HG03378 (cell line): ENCODE results near the gene ARPC5.
"Not testable (repeated sequence)": the region's sequence is repeated elsewhere in the genome, so short reads cannot be mapped to it uniquely, and the experiment has no call there.

ENCODE experiments used
- ATAC-seq: cut with Tn5 transposase; IDR thresholded peaks from one replicate; pipeline ENCODE4 v1.9.1; 2021; ENCODE audit warnings: mild to moderate bottlenecking, moderate library complexity; ENCODE audit not compliant: unreplicated experiment

Gene ARPC5

DNA sequence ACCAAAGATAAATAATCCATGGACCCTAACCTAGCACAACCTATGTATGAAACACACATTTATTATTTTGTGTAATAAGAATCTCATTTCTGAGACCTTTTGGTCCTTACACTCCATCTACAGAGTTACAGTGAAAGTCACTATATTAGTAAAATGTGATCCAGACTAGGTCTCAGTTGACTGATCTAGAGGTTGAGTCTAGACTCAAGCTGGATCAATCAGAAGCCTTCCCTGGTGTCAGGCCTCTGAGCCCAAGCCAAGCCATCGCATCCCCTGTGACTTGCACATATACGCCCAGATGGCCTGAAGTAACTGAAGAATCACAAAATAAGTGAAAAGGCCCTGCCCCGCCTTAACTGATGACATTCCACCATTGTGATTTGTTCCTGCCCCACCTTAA is 22.6 kb downstream of the ARPC5 start:
- not testable (repeated sequence) for ATAC-seq

DNA sequence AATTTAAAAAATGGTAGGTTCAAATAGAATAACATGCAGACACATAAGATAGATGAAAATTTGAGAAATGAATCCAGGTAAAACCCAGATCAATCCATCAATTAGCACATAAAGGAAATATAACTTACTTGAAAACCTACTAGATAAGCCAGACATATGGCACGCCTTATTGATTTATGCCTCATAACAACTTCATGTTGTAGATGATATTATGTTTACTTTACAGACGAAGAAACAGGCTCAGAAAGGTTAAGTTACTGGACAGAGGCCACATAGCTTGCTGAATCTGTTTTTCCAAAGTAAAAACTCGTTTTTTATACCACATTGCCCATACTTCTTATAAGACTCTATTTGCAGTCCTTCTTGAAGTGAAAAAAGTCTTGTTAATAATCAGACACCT is 23.2 kb downstream of the ARPC5 start:
- ATAC-seq: no peak

DNA sequence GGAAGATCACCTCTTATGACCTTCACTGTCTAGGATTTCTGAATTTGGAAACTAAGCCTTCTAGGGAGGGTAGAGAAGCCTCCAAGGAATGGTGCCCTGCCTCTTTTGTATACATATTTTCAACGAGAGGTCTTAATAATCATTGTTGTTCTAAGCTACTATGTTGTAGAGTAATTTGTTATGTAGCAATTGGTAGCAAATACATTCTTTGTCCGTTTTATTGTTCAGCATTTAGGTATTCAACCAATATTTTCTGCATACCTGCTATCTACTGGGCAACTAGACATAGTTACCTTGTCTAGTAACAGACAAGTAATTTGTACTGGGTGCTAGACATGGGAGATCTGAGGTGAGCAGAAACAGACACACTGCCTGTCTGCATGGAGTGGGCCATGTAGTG is 24.6 kb downstream of the ARPC5 start:
- no peak for ATAC-seq

DNA sequence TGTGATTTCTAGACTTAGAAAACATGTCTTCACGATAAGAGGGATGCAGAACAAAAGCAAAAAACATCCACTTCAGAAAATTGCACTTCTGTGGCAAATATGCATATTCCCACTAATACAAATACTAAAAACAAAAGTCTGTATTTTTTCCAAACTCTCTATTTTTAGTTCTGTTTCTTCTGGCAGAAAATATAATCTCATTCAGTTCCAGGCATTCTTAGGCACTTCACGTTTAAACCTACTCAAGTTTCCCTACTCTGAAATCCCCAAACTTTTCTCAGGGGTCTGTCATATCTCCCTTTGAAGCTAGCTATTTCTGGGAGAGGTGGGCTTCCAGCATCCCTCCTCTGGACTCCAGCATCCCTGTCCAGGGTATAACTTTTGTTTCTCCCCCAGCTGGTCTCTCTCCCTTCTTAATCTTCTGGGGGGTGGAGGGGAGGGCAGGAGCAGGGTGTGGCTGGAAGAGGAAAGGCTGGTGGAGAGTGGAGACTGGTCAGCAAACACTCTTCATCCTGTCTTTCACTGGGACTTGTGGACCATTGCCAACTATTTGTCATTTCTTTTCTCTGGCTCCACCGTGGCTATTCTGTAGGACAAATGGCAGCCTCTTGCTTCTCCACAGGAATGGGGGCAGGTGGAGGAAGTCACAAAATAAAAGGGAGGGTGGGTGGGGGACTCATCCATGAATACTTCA is 25.7 kb downstream of the ARPC5 start:
- no peak for ATAC-seq

DNA sequence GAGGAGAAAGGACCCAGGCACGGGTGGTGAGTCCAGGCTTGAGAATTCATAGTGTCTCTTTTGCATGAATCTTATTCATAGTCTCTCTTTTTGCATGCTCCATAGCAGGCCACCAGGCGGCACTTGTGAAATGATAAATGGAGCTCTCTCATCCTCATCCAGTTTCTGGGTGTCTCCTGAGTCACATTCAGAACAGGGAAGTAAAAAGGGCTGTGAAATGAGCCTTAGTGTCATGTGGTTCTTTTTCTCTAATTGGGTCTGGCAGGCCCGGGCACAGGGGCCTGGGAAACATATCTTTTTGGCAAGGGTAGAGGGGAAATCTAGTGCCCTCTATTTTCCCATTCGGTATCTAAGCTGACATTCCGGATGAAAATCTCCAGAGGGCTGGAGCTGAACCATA is 26.3 kb downstream of the ARPC5 start:
- peak; percentile 49 for ATAC-seq

DNA sequence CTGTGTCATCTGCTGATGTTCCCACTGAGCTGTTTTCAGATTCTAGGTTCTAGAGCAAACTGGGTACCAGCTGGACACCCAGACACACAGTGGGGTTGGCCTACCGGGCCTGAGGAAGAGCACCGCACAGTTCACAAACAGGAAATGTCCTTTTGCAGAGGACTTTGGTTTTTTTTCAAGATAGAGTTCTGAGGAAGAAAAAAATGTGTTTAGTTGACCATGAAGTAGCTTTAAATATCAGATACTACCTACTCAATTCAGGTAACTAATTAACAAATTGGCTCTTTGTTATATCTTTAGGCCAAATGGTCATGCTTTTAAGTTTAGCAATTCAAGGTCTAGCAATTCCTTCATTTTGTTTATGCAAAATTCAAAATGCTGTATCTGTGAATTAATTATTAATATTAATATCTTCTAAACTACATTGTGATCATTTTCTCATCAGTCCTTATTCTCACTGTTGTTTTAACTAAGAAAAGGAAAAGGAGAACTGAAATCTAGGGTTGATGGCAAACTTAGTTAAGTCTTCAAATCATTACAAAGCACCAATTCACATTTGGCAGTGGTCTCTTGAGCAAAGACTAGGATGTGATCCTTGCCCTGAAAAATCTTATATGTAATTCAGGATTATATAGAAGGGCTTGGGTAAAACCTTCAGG is 28.1 kb downstream of the ARPC5 start:
- peak; percentile 46 for ATAC-seq

DNA sequence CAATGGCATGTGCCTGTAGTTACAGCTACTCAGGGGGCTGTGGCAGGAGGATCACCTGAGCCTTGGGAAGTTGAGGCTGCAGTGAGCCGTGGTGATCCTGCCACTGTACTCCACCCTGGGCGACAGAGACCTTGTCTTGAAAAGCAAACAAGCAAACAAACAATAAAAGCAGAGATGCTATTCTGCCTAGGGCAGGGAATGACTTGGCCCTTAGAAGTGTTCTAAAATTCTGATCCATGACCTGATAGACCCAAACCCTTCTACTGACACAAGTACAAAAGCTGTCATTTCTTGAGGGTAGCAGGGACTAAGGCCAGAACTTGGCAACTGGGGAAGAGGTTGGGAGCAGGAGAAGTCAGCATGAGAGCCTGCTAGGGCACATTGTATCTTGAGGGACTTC is 29.7 kb downstream of the ARPC5 start:
- no peak for ATAC-seq

DNA sequence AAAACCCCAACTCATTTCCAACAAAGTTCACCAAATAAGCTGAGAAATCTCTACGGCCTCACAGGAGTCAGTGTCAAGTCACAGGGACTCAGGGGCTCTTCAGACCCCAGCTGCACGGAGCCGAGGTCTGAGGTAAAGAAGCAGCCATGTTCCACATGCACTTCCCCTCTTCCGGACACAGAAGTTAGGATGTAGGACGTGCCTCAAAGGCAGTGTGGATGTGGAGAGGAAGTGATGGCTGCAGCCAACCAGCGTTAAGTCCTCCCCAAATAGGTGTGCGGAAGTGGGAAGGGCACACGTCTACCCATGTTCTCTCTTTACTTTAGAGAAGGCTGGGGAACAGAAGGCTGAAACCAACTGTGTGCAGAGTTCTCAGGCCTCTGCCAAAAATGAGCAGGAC is 30.8 kb downstream of the ARPC5 start:
- ATAC-seq: no peak

DNA sequence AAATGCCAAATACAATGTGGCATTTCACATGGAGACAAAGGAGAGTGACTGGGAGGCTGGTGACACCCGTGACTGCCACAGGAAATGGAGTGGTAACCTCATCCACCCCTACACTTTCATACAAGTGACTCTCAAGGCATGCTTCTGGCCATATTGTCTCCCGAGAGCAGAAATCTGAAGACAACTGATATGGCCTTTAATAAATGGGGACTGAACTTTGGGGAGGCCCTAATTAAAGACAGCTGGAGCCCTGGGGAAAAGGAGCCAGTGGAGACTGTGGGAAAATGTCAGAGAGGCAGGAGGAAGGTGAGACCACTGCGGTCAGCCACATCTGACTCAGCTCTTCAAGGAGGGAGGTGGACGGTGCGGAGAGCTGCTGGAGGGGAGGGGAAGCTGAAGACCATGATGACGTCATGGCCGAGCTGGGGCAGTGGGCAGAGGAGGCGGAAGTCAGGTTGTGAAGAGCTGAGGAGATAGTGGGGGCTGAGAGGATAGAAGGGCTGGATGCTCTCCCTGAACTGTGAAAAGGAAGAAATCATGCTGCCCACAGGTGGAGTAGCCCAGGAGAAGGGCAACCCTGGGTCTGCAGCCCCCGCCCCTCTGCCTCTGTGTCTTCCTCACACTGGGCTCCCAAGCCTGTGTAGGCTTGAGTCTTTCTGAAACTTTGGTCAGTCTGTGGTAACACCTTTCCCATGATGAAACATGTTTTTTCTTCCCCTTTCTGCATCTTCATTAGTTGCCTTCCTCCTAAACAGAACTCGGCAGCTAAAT is 31.4 kb downstream of the ARPC5 start:
- peak; percentile 40 for ATAC-seq

DNA sequence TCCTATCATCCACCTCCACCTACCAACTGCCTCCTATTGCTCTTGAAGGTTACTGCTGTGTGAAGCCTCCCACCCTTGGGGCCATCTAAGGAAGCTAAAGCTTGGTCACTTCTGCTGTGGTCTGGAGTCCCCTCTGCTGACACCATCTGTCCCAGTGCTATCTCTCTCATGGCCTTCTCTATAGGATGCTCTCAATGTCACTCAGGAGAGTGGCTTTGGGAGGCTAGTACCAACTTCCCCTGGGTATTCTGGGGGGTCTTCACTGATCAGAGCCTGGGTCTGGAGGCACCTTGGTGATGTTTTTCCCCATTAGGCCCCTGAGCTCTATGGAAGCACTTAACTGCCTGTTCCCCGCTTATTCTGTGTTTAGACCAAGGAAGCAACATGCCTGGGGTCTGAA is 33.1 kb downstream of the ARPC5 start:
- ATAC-seq: no peak

DNA sequence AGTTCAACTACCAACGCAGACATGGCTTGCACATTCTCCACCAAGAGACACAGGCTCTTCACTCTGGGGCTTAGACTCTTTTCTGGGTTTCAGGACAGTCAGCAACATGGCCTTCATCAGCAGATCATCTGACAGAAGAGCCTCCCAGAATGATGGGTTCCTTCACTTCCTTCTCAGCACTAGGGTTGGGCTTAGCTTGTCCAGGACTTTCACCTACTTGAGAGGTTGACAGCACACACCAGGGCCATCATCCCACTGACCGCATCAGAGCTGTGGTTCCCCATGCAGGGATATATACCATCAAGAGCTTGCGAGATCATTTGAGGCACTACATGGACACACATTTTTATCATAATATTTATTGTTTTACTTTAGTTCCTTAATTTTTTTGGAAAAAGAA is 34.9 kb downstream of the ARPC5 start:
- no peak for ATAC-seq

DNA sequence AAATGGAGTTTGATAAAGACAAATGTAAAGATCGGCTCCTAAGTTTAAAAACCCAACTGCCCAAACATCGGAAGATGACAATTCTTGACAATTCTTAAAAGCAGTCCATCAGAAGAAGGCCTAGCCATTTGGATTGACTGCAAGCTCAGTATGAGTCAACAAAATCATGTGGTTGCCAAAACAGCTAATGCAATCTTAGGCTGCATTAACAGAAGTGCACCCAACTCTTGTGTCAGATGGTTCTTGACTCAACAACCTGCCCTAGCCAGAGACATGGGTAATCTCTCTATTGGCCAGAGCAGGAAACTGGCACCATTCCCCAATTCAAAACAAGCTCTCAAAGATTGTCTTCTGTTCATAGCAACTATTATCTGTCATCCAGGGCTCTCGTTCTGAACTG is 35.4 kb downstream of the ARPC5 start:
- ATAC-seq: no peak

DNA sequence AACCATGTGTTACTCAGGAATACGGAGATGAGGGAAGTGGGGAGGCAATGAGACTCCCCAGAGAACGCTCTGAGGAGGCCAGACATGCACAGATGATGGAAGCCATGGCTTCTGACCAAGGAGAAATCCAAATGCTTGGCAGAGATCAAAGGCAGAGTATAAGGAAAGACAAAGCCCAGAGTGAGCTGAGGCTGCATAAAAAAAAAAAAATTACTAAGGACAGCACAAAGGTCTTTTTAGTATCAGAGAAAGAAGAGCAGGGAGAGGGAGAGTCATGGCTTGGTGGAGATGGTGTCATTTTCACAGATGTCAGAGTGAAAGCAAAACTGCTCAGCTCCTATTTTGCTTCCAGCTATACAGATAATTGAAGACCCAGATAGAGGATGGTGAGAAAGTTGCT is 37.2 kb downstream of the ARPC5 start:
- no peak for ATAC-seq

DNA sequence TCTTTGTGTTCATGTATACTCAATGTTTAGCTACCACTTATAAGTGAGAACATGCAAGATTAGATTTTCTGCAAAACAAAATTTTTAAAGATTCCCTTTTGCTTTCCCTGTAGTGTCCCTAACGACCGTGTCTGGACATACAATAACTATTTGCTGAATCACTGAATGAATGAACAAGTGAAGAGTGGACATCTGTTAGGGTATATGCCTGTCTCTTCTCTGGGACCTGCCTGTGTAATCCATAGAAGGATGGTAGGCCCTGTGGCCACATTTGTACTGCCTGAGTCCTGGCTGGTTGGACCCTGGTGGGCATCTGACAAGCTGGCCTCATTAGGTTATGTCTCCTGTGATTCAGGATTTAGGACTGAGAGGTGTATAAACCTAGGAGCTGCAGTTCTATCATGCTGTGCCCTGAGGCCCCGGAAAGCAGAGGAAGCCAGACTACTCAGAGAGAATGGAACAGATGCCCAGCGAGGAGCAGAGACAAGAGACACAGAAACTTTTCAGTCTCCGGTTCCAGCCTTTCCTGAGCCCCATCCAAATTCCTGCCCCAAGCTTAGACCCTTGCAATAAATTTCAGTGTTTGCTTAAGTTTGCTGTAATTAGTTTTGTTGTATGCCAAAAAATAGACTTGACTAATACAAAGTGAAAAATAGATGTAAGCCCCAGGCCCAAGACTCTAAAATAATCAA is 37.8 kb downstream of the ARPC5 start:
- ATAC-seq: no peak

DNA sequence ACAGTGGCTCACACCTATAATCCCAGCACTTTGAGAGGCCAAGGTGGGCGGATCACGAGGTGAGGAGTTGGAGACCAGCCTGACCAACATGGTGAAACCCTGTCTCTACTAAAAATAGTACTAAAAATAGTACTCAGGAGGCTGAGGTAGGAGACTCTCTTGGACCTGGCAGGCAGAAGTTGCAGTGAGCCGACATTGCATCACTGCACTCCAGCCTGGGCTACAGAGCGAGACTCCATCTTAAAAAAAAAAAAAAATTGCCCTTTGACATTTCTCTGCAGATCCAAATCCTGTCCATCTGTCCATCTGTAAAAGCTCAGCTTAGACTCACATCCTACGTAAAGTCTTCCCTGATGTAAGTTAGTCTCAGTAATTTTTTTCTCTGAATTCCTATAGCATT is 39.1 kb downstream of the ARPC5 start:
- no peak for ATAC-seq

DNA sequence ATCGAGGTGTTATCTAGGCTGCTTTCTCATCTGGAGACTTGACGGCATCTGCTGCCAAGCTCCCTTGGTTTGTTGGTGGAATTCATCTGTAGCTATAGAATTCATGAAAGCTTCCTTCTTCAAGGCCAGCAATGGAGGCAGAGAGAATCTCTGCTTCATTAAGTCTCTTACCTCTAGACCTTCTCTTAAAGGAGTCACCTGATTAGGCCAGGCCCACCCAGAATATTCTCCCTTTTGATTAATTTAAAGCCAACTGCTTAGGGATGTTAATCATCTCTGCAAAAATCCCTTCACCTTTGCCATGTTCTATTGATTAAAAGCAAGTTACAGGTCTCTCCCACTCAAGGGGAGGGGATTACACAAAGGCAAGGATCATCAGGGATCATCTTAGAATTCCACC is 40.0 kb downstream of the ARPC5 start:
- no peak for ATAC-seq

DNA sequence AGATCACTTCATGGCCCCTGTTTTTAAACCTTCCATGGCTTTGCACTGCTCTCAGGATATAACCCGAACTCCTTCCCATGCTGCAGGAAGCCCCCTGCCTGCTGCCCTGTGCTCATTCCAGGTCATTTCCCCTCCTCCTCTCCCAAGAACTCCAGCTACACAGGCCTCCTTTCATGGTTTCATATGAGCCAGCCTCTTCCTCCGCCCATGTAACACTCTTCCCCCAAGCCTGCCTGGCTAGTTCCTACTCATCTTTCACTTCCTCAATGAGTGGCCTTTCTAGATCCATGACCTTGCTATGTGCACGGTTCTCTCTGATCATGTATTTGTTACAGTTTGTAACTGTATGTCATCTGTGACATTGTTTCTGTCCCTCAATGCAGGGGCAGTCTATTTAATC is 42.2 kb downstream of the ARPC5 start:
- peak; percentile 52 for ATAC-seq

DNA sequence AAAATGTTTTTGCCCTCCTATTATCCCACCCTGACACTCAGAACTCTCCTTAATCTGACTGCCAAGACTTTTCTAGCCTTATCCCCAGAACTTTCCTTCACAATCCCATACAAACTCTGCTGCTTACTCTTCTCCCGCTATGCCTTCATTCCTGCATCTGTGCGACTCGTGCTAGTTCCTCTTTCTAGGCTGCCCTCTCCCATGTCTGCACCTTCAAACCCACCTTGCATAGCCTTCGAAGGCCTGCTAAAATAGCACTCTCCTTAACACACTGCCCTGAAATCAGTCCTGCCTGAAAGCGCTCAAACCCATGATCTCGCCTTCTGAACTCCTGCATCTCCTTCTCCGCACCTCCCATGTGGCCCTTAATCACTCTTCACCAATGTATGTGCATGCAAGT is 42.9 kb downstream of the ARPC5 start:
- ATAC-seq: no peak

DNA sequence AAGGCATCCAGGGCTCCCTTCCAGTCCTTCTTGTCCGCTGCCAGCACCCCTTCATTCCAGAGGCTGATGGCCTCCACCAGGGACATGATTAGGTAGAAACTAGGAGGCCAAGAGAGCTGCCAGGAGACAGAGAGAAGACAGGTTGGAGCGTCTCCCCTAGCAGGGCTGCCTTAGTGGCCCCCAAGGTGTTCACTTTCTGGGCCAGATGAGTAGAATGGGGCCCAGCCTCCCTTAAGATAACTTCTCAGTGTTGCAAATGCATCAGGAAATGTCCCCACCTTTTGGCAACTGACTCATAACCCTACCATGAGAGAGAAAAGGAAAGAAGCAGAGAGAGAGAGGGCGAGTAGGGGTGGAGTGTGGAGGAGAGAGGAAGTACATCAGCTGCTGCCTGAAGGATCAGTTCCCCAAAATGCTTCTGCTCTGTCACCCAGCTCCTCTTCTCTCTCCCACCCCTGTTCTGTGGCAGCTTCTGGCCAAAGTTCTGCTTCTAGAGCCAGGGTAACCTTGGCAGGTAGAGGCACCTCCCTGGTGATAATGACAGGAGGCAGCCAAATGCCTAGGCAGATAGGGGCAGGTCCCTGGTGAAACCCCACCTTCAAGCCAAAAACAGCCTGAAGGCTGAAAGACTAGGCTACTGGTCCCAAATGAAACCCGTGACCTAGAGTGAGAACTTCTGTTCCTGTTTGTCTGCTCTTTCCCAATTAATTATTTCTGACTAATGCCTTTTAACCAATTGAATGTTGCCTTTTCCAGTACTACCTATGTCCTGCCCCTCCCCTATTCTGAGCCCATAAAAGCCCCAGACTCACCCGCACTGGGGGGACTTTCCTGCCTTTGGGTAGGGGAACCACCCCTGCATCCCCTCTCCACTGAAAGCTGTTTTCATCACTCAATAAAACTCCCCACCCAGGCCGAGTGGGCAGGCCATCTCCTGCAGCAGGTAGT is 45.1 kb downstream of the ARPC5 start, which contains the start of gene NCF2:
TSS of gene NCF2 (minus strand) at position 216 of the 948 bp plus-strand sequence. CDS start at position 86, 130 bp downstream.
- ATAC-seq: peak; percentile 72

DNA sequence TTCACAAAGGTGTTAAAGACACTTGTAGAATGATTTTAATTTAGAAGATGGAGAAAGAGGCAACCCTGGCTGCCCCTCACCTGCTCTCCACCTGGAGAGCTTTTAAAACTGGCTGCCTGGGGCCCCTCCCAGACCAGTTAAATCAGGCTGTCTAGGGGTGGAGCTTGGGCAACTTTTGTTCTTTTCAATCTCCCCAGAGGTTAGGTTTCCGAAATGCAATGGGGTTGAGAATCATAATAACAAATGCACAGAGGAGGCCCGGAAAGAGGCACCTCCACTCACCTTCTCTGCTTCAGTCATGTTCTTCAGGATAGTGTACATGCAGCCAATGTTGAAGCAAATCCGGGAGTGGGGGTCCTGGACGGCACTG is 45.7 kb downstream of the ARPC5 start:
- peak; percentile 20 for ATAC-seq
